Activated B cell treated with CpG ODN at 0.5 μM for 24 hours (primary cell): ENCODE results near the gene F11R. TPM values are rescaled to one million over a fixed set of nuclear protein-coding genes. Genes with fewer than 3 reads are reported as not detected.

Experiments
- ATAC-seq: fragments of 200-7000 bp; cut with Tn5 transposase; one replicate; pipeline ENCODE4 v1.10.0; 2021; ENCODE audit warnings: low read depth, mild to moderate bottlenecking, moderate library complexity
- CTCF ChIA-PET: fragments of 350-600 bp; sonication (Branson Sonifier 250); formaldehyde crosslinking; loops from one replicate; lab custom pipeline; 2021; ENCODE audit warnings: antibody characterized with exemption; lab: Charles Lee
- POLR2A ChIA-PET: fragments of 350-600 bp; sonication (Branson Sonifier 250); formaldehyde crosslinking; loops from one replicate; lab custom pipeline; 2021; ENCODE audit warnings: antibody characterized with exemption; lab: Charles Lee
- DNase-seq: peaks from one replicate; pipeline ENCODE4 v3.0.0; 2022
- H3K27ac Mint-ChIP-seq: one replicate; pipeline ENCODE4 v1.8.0; 2020; ENCODE audit warnings: mixed read lengths
- H3K27me3 Mint-ChIP-seq: one replicate; pipeline ENCODE4 v1.8.0; 2021; ENCODE audit warnings: mixed read lengths
- H3K36me3 Mint-ChIP-seq: one replicate; pipeline ENCODE4 v1.8.0; 2021; ENCODE audit warnings: low read depth, mixed read lengths
- H3K4me1 Mint-ChIP-seq: one replicate; pipeline ENCODE4 v1.8.0; 2021; ENCODE audit warnings: mixed read lengths
- H3K4me3 Mint-ChIP-seq: one replicate; pipeline ENCODE4 v1.8.0; 2020; ENCODE audit warnings: mild to moderate bottlenecking, mixed read lengths
- H3K9me3 Mint-ChIP-seq: one replicate; pipeline ENCODE4 v1.8.0; 2020; ENCODE audit warnings: mixed read lengths
- intact Hi-C: fragments of 100-400 bp; cut with micrococcal nuclease; formaldehyde crosslinking; loops from one replicate; pipeline ENCODE4 v1.15.1; 2024
- total RNA-seq: library from RNA; stranded (reverse); gene quantifications from 2 replicates; pipeline ENCODE4 v1.2.3, GENCODE V29; 2022
- TF ChIP-seq, protein P1 (sequence below): fragments of 200-600 bp; IDR thresholded peaks from one replicate; pipeline ENCODE4 v1.8.0; 2022; ENCODE audit warnings: antibody characterized with exemption, mild to moderate bottlenecking

The F11R gene
- total RNA-seq = 11.1 and 11.6 TPM in 2 replicates

DNA sequence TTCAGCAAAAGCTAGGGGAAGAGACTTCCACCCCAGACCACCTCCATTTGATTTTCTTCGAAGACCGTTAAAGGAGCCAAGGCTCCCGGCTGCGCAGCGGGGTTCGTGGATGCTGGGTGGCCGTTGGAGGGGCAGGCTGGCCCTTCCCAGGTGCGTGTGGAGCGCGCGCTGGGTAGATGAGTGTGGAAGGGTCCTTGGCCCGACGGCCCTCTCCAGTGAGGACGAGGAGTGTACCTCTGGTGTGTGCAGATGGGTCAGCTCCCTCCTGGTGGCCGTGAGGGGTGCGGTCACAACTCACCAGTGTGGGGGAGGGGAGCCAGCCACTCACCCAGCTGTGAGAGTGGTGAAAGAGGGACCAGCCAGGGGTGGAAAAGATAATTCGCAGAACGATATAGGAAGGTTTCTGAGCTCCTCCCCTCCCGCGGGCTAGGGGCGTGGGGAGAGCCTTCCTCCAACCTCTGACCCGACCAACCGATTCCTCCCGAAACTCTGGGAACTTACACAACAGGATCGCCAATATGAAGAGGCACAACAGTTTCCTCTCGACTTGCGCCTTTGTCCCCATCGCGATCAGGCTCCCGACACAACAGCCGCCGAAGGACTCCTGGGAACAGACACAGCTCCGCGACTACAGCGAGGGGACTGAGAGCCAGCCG is at the start of gene F11R:
Gene F11R (minus strand): TSS at position 644 of the 656 bp plus-strand sequence. CDS start 79 bp downstream, at position 565.
- no peak for DNase-seq
- intact Hi-C loops = loop anchor here (1.0 to 2.0 kb wide), 5 partner anchors 7 to 48 kb away; partner anchors contain the start of genes ARHGAP30 and USF1
- TF ChIP-seq, protein P1, sequence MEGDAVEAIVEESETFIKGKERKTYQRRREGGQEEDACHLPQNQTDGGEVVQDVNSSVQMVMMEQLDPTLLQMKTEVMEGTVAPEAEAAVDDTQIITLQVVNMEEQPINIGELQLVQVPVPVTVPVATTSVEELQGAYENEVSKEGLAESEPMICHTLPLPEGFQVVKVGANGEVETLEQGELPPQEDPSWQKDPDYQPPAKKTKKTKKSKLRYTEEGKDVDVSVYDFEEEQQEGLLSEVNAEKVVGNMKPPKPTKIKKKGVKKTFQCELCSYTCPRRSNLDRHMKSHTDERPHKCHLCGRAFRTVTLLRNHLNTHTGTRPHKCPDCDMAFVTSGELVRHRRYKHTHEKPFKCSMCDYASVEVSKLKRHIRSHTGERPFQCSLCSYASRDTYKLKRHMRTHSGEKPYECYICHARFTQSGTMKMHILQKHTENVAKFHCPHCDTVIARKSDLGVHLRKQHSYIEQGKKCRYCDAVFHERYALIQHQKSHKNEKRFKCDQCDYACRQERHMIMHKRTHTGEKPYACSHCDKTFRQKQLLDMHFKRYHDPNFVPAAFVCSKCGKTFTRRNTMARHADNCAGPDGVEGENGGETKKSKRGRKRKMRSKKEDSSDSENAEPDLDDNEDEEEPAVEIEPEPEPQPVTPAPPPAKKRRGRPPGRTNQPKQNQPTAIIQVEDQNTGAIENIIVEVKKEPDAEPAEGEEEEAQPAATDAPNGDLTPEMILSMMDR = no peak

DNA sequence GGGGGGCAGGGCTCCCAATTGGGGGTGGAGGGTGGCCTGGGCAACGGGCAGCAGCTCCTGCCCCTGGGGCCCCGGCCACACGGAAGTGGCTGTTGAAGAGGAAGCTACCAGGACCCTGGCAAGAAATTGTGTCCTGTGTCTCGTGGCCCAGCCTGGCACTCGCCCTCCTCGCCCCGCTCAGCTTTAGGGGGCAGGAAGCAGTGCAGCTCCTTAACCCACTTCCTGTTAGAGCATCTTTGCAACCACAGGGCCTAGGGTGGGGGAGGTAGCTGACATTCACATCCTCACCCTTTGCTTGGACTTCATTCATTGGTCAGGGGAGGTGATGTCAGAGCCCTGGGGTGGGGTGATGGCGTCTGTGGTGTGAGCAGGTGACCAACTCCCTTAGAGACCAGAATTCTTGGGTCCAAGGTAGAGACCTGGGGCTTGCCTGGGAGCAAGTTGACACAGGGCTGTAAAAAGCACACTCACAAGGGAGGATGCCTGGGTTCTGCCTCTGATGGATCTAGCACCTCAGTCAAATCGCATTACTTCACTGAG is 48.8 kb upstream of the F11R start, which contains the start of gene ARHGAP30:
Gene ARHGAP30 (minus strand): TSS at position 161 of the 540 bp plus-strand sequence. CDS start 267 bp downstream, outside the sequence.
- Mint-ChIP-seq H3K27me3 (no peaks in the 10 kb centered on the region), H3K4me3 (peak within 1 kb of the TSS; percentile 96), H3K4me1 (peaks cover 57% of the 10 kb centered on the region), H3K9me3 (no peaks in the 10 kb centered on the region), H3K27ac (peak within 1 kb of the TSS; percentile 95), H3K36me3 (peaks cover 36% of the 10 kb centered on the region)
- TF ChIP-seq, protein P1 = no peak
- ChIA-PET CTCF (interaction anchor here (1.0 to 6.2 kb wide), 10 partner anchors 23 to 96 kb away, joined by 3 to 95 read pairs (median 6); partner anchors contain the start of genes KLHDC9, PPOX, TSTD1 and USF1), POLR2A (interaction anchor here (0.5 to 9.8 kb wide), 27 partner anchors 10 to 680 kb away, joined by 3 to 285 read pairs (median 6); partner anchors contain the start of genes DEDD, DUSP12, F11R and KLHDC9)
- peak; percentile 80 for ATAC-seq
- intact Hi-C loops = loop anchor here (1.0 to 5.0 kb wide), 8 partner anchors 28 to 298 kb away; partner anchors contain the start of genes CFAP126, DEDD, F11R and KLHDC9
- peak; percentile 62 for DNase-seq

More for the DNA sequence above, at the start of gene F11R:
- CTCF ChIA-PET = interaction anchor here (0.8 to 2.9 kb wide), 5 partner anchors 19 to 97 kb away, joined by 3 to 17 read pairs (median 9); partner anchors contain the start of genes KLHDC9, NIT1, PFDN2 and TSTD1
- peak within 1 kb of the TSS; percentile 91 for H3K27ac Mint-ChIP-seq
- peak; percentile 56 for ATAC-seq
- H3K9me3 Mint-ChIP-seq = no peaks in the 10 kb centered on the region
- no peaks in the 10 kb centered on the region for H3K27me3 Mint-ChIP-seq
- H3K36me3 Mint-ChIP-seq = no peaks in the 10 kb centered on the region
- peaks cover 27% of the 10 kb centered on the region for H3K4me1 Mint-ChIP-seq
- POLR2A ChIA-PET = interaction anchor here (0.5 to 2.7 kb wide), 18 partner anchors 8 to 681 kb away, joined by 3 to 63 read pairs (median 4); partner anchors contain the start of genes ARHGAP30, NIT1, PFDN2 and TSTD1
- peak within 1 kb of the TSS; percentile 95 for H3K4me3 Mint-ChIP-seq

DNA sequence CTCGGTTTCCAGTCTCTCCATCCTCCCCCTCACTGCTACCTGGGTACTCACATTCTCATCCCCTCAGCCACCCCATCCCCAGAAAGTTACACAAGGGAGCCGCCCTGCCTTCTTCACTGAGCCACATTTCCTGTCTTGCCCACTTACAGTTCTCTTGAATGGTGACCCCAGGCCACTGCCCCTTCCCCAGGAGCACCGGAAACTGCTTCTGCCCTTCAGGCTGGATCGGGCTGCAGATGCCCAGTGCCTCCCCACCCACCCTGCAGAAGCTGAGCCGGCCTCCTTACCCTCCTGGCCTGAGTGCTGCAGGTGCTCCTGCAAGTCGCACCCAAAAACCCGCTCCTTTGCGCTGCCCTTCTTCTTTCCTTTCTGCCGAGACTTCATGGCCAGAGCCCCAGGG is 48.3 kb upstream of the F11R start:
- TF ChIP-seq, protein P1 = no peak
- Mint-ChIP-seq H3K4me1 (peaks cover 62% of the 10 kb centered on the region), H3K9me3 (no peaks in the 10 kb centered on the region), H3K36me3 (peaks cover 40% of the 10 kb centered on the region), H3K4me3 (peak overlapping the region; percentile 96), H3K27ac (peak overlapping the region; percentile 95), H3K27me3 (no peaks in the 10 kb centered on the region)
- CTCF ChIA-PET = interaction anchor here (1.0 to 6.2 kb wide), 9 partner anchors 24 to 97 kb away, joined by 3 to 95 read pairs (median 8); partner anchors contain the start of genes KLHDC9, PPOX, TSTD1 and USF1
- intact Hi-C loops = loop anchor here (1.0 to 5.0 kb wide), 6 partner anchors 28 to 298 kb away; partner anchors contain the start of genes CFAP126, DEDD, F11R and UFC1
- POLR2A ChIA-PET = interaction anchor here (0.7 to 9.8 kb wide), 28 partner anchors 9 to 365 kb away, joined by 3 to 285 read pairs (median 6); partner anchors contain the start of genes B4GALT3, DEDD, F11R and KLHDC9
- ATAC-seq (no peak), DNase-seq (no peak)

DNA sequence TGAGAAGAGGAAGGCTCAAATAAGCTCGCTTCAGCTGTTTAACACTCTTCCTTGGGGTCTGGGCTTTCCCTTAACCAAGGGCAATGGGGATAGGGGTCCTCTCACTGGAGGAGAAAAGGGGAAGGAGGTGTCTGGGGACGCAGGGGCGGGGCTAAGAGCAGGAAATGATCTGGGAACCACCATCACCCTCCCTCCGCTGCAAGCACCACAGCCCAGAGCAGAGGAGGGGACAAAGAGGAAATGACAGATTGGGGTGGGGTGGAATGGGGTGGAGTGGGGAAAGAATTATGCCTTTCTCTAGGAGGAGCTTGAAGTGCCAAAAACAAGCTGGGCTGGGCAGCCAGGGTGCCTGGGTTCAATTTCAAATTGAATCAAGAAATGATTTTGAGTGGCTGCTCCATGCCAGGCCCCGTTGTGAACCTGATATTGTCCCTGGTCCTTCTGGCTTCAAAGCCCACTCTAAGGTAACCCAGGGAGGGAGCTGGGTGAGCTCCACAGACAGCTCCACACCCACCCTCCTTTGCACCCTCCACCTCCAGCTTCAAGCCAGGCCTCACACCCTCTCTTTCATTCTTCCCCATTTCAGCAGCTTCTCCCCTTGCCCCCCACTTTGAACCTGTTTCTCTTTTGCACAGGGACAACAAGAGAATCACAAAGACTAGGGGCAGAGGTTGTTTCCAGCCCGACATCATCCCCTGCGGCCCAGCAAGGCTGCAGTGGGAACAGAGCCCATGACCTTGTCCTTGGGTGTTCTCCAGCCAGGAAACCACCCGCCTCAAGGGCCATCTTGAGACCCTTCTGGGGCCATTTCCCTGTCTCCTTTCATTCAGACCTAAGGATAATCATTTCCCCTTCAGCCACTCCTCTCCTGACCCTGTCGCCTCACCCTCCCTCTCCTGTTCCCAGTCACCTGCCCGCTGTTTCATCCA is 47.6 kb upstream of the F11R start:
- intact Hi-C loops = loop anchor here (1.0 to 5.0 kb wide), 8 partner anchors 8 to 299 kb away; partner anchors contain the start of genes CFAP126, DEDD, F11R and UFC1
- POLR2A ChIA-PET = interaction anchor here (0.6 to 9.8 kb wide), 22 partner anchors 9 to 722 kb away, joined by 3 to 285 read pairs (median 6); partner anchors contain the start of genes B4GALT3, F11R, KLHDC9 and NDUFS2
- peak overlapping the region; percentile 96 for H3K4me3 Mint-ChIP-seq
- ATAC-seq (peak; percentile 68), DNase-seq (peak; percentile 72)
- peak overlapping the region; percentile 95 for H3K27ac Mint-ChIP-seq
- no peaks in the 10 kb centered on the region for H3K9me3 Mint-ChIP-seq
- CTCF ChIA-PET = interaction anchor here (0.9 to 6.2 kb wide), 3 partner anchors 23 to 71 kb away, joined by 6 to 95 read pairs (median 37); partner anchors contain the start of genes KLHDC9 and USF1
- no peaks in the 10 kb centered on the region for H3K27me3 Mint-ChIP-seq
- H3K4me1 Mint-ChIP-seq = peaks cover 69% of the 10 kb centered on the region
- TF ChIP-seq, protein P1 = no peak
- H3K36me3 Mint-ChIP-seq = peaks cover 46% of the 10 kb centered on the region
